Measurements from ENCODE around the gene ATXN1.

The ATXN1 gene

DNA sequence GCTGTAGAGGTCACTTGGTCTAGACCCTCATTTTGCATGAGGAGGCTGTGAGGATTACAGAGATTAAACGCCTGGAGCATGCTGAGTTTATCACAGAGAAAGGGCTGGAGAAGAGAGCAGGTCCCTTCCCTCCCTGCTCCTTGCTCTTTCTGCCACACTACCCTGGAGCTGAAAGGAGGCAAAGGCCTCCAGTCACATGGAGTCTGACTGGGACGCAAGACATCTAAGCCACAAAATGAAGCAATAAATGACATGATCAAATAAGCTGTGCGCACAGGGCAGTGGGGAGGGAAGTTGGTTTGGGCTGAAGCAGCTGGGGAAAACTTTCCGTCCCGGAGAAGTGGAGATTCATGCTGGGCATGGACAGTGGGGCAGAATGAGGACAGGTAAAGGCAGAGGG lies 33.3 kb downstream of the ATXN1 start:
- TF ChIP-seq, protein P1, sequence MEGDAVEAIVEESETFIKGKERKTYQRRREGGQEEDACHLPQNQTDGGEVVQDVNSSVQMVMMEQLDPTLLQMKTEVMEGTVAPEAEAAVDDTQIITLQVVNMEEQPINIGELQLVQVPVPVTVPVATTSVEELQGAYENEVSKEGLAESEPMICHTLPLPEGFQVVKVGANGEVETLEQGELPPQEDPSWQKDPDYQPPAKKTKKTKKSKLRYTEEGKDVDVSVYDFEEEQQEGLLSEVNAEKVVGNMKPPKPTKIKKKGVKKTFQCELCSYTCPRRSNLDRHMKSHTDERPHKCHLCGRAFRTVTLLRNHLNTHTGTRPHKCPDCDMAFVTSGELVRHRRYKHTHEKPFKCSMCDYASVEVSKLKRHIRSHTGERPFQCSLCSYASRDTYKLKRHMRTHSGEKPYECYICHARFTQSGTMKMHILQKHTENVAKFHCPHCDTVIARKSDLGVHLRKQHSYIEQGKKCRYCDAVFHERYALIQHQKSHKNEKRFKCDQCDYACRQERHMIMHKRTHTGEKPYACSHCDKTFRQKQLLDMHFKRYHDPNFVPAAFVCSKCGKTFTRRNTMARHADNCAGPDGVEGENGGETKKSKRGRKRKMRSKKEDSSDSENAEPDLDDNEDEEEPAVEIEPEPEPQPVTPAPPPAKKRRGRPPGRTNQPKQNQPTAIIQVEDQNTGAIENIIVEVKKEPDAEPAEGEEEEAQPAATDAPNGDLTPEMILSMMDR (IDR thresholded peaks at IDR 0.05): no peak
- Histone ChIP-seq H3K4me1 (peaks cover 0 to 85% (median 39%) of the 10 kb centered on the region in 4 donors), H3K36me3 (no peaks in the 10 kb centered on the region), H3K27me3 (no peaks in the 10 kb centered on the region), H3K9me3 (no peaks in the 10 kb centered on the region), H3K27ac (peak overlapping the region in 1 of 2 donors; percentile 16), H3K4me3 (no peak overlapping the region)
- intact Hi-C loops (cut with DNase I; ENCODE audit: low total_unique reads): no loop called here
- no peak for DNase-seq

DNA sequence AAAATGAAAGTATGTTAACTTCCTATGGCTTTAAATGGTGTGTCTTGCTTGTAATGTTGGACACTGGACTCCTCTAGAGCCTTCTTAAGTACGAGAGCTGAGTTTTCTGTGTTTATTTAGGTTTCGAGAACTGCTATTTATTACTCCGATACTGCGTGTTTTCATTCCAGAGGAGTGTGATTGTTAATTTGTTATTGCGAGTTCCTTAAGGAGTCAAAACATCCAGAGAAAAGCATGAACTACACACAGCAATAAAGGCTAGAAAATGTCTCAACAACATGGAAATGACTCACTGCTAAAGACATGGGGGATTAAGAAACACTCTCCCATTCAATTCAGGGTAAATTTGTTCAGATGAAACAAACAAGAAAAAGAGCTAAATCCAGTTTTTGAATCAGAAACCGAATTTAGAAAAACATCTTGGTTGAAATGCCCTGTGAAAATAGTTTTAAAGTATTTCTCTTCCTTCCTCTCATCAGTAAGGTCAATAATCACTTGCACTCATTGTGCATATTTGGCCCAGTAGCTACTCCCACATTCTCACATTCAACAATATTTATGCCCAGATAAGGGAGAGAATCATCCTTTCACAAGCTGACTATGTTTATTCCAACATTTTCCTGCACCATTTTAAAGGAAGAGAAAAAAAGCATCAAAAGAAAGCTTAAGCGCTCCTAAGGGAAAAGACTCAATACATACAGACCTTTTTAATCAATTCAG lies 36.0 kb downstream of the ATXN1 start:
- peak overlapping the region; percentile 70 to 77 for H3K27ac ChIP-seq
- peak overlapping the region; percentile 14 to 35 for H3K4me3 ChIP-seq

DNA sequence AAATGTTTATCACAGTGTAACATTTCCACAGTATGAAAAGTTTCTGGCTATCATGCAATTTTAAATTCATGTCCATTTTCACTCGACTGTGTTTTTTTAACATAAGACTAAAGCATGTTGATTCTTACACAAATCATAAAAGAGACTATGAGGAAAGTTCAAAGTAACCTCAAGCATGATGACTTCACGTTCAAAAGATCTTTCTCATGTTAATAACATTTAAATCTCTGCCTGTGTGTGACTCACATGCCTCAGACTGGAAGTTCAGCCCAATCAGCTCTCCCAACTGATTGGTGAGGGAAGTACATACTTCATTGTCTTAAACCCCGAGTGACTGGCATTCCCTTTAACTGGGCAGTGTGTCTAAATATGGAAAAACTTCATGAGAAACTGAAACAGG lies 37.4 kb downstream of the ATXN1 start:
- Histone ChIP-seq H3K4me1 (peaks cover 0 to 71% (median 40%) of the 10 kb centered on the region in 4 donors), H3K4me3 (peak overlapping the region; percentile 14 to 35), H3K27me3 (no peaks in the 10 kb centered on the region), H3K27ac (peak overlapping the region; percentile 70 to 77), H3K36me3 (no peaks in the 10 kb centered on the region), H3K9me3 (no peaks in the 10 kb centered on the region)
- DNase-seq: no peak
- TF ChIP-seq, protein P1 (IDR thresholded peaks at IDR 0.05): no peak
- intact Hi-C loops (cut with DNase I; ENCODE audit: low total_unique reads): no loop called here

More for the DNA sequence above, 36.0 kb downstream of the ATXN1 start:
- DNase-seq: no peak
- H3K36me3 ChIP-seq: no peaks in the 10 kb centered on the region
- H3K4me1 ChIP-seq: peaks cover 0 to 71% (median 37%) of the 10 kb centered on the region in 4 donors
- no peaks in the 10 kb centered on the region for H3K27me3 ChIP-seq
- intact Hi-C loops (cut with DNase I; ENCODE audit: low total_unique reads): no loop called here
- TF ChIP-seq, protein P1 (IDR thresholded peaks at IDR 0.05): no peak
- no peaks in the 10 kb centered on the region for H3K9me3 ChIP-seq

DNA sequence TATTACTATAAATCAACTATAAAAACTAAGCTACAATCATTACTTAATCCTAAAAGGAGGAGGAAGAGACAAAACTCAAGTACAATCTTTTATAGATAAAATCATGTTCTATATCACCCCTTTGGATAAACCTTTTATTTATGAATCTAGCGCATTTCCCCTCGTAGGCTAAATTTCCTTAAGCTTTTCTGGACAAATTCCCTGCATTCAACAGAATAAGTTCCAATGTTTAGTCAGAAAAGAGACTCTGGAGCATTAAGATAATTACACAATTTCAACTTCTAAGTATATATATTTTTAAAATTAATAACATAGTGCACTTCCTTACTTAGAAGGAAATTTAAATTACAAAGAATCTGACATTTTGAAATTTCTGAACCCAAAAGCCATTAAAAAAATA lies 37.9 kb downstream of the ATXN1 start:
- Histone ChIP-seq H3K4me3 (peak overlapping the region; percentile 14 to 35), H3K4me1 (peaks cover 0 to 71% (median 44%) of the 10 kb centered on the region in 4 donors), H3K27ac (peak overlapping the region; percentile 70 to 77), H3K9me3 (no peaks in the 10 kb centered on the region), H3K36me3 (no peaks in the 10 kb centered on the region), H3K27me3 (no peaks in the 10 kb centered on the region)
- intact Hi-C loops (cut with DNase I; ENCODE audit: low total_unique reads): no loop called here
- no peak for DNase-seq
- TF ChIP-seq, protein P1 (IDR thresholded peaks at IDR 0.05): no peak

DNA sequence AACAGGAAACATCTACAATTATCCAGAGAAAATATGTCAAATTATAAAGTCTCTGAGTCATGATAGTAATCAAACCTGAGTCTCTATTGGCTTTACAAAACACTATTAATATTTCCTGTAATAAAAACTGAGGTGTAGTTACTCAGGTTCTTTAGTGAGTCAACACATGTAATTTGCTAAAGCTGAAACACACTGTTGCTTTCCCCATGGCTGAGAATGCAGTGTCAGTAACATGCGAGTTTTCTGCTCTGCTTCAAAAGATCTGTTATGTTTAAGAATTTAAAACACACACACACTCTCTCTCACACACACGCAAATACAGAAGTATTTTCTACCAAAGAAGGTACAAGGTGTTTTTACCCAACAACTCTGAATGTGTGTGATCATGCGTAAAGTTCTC lies 38.6 kb downstream of the ATXN1 start:
- Histone ChIP-seq H3K27me3 (no peaks in the 10 kb centered on the region), H3K4me3 (no peak overlapping the region), H3K4me1 (peaks cover 0 to 72% (median 48%) of the 10 kb centered on the region in 4 donors), H3K36me3 (no peaks in the 10 kb centered on the region), H3K27ac (peak overlapping the region; percentile 70 to 77), H3K9me3 (no peaks in the 10 kb centered on the region)
- DNase-seq: no peak
- TF ChIP-seq, protein P1 (IDR thresholded peaks at IDR 0.05): no peak
- intact Hi-C loops (cut with DNase I; ENCODE audit: low total_unique reads): no loop called here

Measured in tibial artery (tissue), 4 donors.